GM19025 (cell line): Measurements from ENCODE around the gene NCAPD3.
"Not testable (repeated sequence)": the region's sequence is repeated elsewhere in the genome, so short reads cannot be mapped to it uniquely, and the experiment has no call there.

Source experiments
- ATAC-seq: cut with Tn5 transposase; IDR thresholded peaks from one replicate; pipeline ENCODE4 v1.9.1; 2021; ENCODE audit warnings: mild to moderate bottlenecking, low read depth, moderate library complexity; ENCODE audit not compliant: unreplicated experiment

NCAPD3 gene

GRCh38 chr11:134223836-134224709 is at the start of gene NCAPD3, which contains the start of gene VPS26B:
TSS of gene NCAPD3 (minus strand) at chr11:134223967. CDS start at chr11:134223926, 41 bp downstream.
TSS of gene VPS26B (plus strand) at chr11:134224671. CDS start at chr11:134225123, 452 bp downstream.
- ATAC-seq = peak; percentile 62

- no peak for ATAC-seq
Measured at GRCh38 chr11:134273317-134273712, 49.5 kb upstream of the NCAPD3 start.

GRCh38 chr11:134272381-134273316 is 48.9 kb upstream of the NCAPD3 start:
- no peak for ATAC-seq

- no peak for ATAC-seq
Measured at GRCh38 chr11:134271978-134272377, 48.2 kb upstream of the NCAPD3 start.

- no peak for ATAC-seq
Measured at GRCh38 chr11:134270250-134270714, 46.5 kb upstream of the NCAPD3 start.

GRCh38 chr11:134267966-134268365 is 44.2 kb upstream of the NCAPD3 start:
- no peak for ATAC-seq

- no peak for ATAC-seq
Measured at GRCh38 chr11:134267461-134267860, 43.7 kb upstream of the NCAPD3 start.

- ATAC-seq = no peak
Measured at GRCh38 chr11:134266841-134267251, 43.1 kb upstream of the NCAPD3 start.

- ATAC-seq = no peak
Measured at GRCh38 chr11:134266440-134266839, 42.7 kb upstream of the NCAPD3 start.

- ATAC-seq = no peak
Measured at GRCh38 chr11:134264966-134265764, 41.4 kb upstream of the NCAPD3 start.

GRCh38 chr11:134261626-134262488 is 38.1 kb upstream of the NCAPD3 start:
- no peak for ATAC-seq

GRCh38 chr11:134260983-134261382 is 37.2 kb upstream of the NCAPD3 start:
- ATAC-seq = no peak

- no peak for ATAC-seq
Measured at GRCh38 chr11:134260503-134260902, 36.7 kb upstream of the NCAPD3 start.

- ATAC-seq = no peak
Measured at GRCh38 chr11:134258577-134258976, 34.8 kb upstream of the NCAPD3 start.

GRCh38 chr11:134257101-134257500 is 33.3 kb upstream of the NCAPD3 start:
- no peak for ATAC-seq

GRCh38 chr11:134255184-134255561 is 31.4 kb upstream of the NCAPD3 start:
- not testable (repeated sequence) for ATAC-seq

GRCh38 chr11:134254433-134255183 is 30.8 kb upstream of the NCAPD3 start:
- ATAC-seq = no peak

- ATAC-seq = peak; percentile 98
Measured at GRCh38 chr11:134253188-134253993, 29.6 kb upstream of the NCAPD3 start, which contains the start of the genes ACAD8 and THYN1. TSS of gene ACAD8 (plus strand) at chr11:134253568. CDS start at chr11:134253601, 33 bp downstream. TSS of gene THYN1 (minus strand) at chr11:134253352. CDS start at chr11:134252882, 470 bp downstream.
